K562 (cell line): ENCODE measurements around the gene KIAA0319L. TPM values are rescaled to one million over a fixed set of nuclear protein-coding genes. Genes with fewer than 3 reads are reported as not detected.

Experiments used
- ADNP ChIP-seq: fragments of 200-800 bp; sonication (Bioruptor generic); IDR thresholded peaks from 2 replicates; pipeline ENCODE4 v1.6.1; 2016; ENCODE audit warnings: missing genetic modification characterization, missing compliant biosample characterization
- CBX1 ChIP-seq: sonication (generic); IDR thresholded peaks from 2 replicates; pipeline ENCODE4 v1.6.1; 2016; ENCODE audit warnings: antibody characterized with exemption, low read depth, mild to moderate bottlenecking
- DPF2 ChIP-seq: fragments of 450-650 bp; IDR thresholded peaks from 2 replicates; pipeline ENCODE4 v1.6.1; 2016
- EGR1 ChIP-seq: fragments of 450-650 bp; conservative IDR thresholded peaks from 2 replicates; pipeline ENCODE4 v1.6.1; 2017; ENCODE audit warnings: mild to moderate bottlenecking
- EP300 ChIP-seq: IDR thresholded peaks from 2 replicates; pipeline ENCODE4 v1.6.1; 2012; ENCODE audit warnings: low read length, improper control_type of control experiment
- ERF ChIP-seq: fragments of 450-650 bp; formaldehyde crosslinking; IDR thresholded peaks from 2 replicates; pipeline ENCODE4 v1.4.0; 2020; ENCODE audit warnings: mild to moderate bottlenecking, mixed read lengths
- FOXP1 ChIP-seq: sonication (generic); formaldehyde crosslinking; IDR thresholded peaks from 2 replicates; pipeline ENCODE4 v1.8.0; 2022; ENCODE audit warnings: mild to moderate bottlenecking, missing genetic modification reagents
- FUS ChIP-seq: fragments of 200-400 bp; formaldehyde crosslinking; optimal IDR thresholded peaks from 2 replicates; pipeline ENCODE3; 2017; ENCODE audit warnings: low read depth, low read length
- GATAD2B ChIP-seq: fragments of 450-650 bp; IDR thresholded peaks from 2 replicates; pipeline ENCODE4 v1.6.1; 2017; ENCODE audit warnings: mild to moderate bottlenecking, borderline replicate concordance
- HDAC3 ChIP-seq: fragments of 450-650 bp; IDR thresholded peaks from 2 replicates; pipeline ENCODE4 v1.6.1; 2018; ENCODE audit warnings: borderline replicate concordance, mild to moderate bottlenecking, moderate library complexity; ENCODE audit not compliant: partially characterized antibody
- KDM5B ChIP-seq: fragments of 200-600 bp; sonication (generic); IDR thresholded peaks from 2 replicates; pipeline ENCODE4 v1.6.1; 2012; ENCODE audit warnings: low read depth, mild to moderate bottlenecking, moderate library complexity, low read length, control low read depth, inconsistent platforms; ENCODE audit not compliant: insufficient replicate concordance
- MXI1 ChIP-seq: IDR thresholded peaks from 2 replicates; pipeline ENCODE4 v1.6.1; 2011; ENCODE audit warnings: low read depth, mild to moderate bottlenecking, improper control_type of control experiment, low read length
- PHF8 ChIP-seq: fragments of 200-600 bp; sonication (generic); IDR thresholded peaks from 2 replicates; pipeline ENCODE4 v1.6.1; 2012; ENCODE audit warnings: mixed run types, mild to moderate bottlenecking, inconsistent platforms, low read length, moderate library complexity, borderline replicate concordance
- STAT5B ChIP-seq: fragments of 250-450 bp; sonication (Bioruptor Pico); IDR thresholded peaks from 2 replicates; pipeline ENCODE4 v1.8.0; 2021; ENCODE audit warnings: mild to moderate bottlenecking, inconsistent platforms
- SUPT5H ChIP-seq: fragments of 450-650 bp; IDR thresholded peaks from 2 replicates; pipeline ENCODE4 v1.6.1; 2016
- ZBTB1 ChIP-seq: sonication (generic); formaldehyde crosslinking; IDR thresholded peaks from 2 replicates; pipeline ENCODE4 v1.8.1; 2023; ENCODE audit warnings: missing genetic modification reagents, low read depth, mild to moderate bottlenecking, borderline replicate concordance
- ZC3H4 ChIP-seq: sonication (generic); formaldehyde crosslinking; IDR thresholded peaks from 2 replicates; pipeline ENCODE4 v1.9.0; 2021; ENCODE audit warnings: missing genetic modification reagents, borderline replicate concordance
- ZNF197 ChIP-seq: fragments of 200-800 bp; sonication (Bioruptor generic); IDR thresholded peaks from 2 replicates; pipeline ENCODE4 v1.6.1; 2016; ENCODE audit warnings: low read depth, missing genetic modification characterization, missing compliant biosample characterization
- ZNF263 ChIP-seq: sonication (generic); formaldehyde crosslinking; IDR thresholded peaks from 2 replicates; pipeline ENCODE4 v1.8.0; 2022; ENCODE audit warnings: mild to moderate bottlenecking, missing genetic modification reagents, borderline replicate concordance
- polyA plus RNA-seq, 8 experiments: library from polyadenylated mRNA; depleted of rRNA in 4 of 8; stranded (reverse) in 5 of 8; unstranded in 3 of 8; fragments of >200 nt; fragmentation: Nextera tagmentation in 2 of 8; fragmentation: Illumina TruSeq in 1 of 8; extraction: Ambion mirVana in 2 of 8; extraction: Trizol in 1 of 8; gene quantifications; 2 replicates each; pipeline versions ENCODE4 v1.2.1 to v1.2.3, GENCODE V29; 2011 to 2014; ENCODE audit warnings: inconsistent platforms in 1 of 8, missing spikeins in 1 of 8
- total RNA-seq, 7 experiments: library from RNA; depleted of rRNA in 6 of 7; stranded (reverse); fragments of >200 nt in 6 of 7; fragmentation: Illumina TruSeq in 2 of 7; extraction: Trizol in 2 of 7; gene quantifications; 2 replicates each; pipeline versions ENCODE4 v1.2.1 to v1.2.3, GENCODE V29; 2011 to 2021; ENCODE audit warnings: low replicate concordance in 1 of 7
- TF ChIP-seq, protein P1 (sequence below): fragments of 450-650 bp; IDR thresholded peaks from 2 replicates; pipeline ENCODE4 v1.6.1; 2016; ENCODE audit warnings: borderline replicate concordance
- TF ChIP-seq, protein P2 (sequence below), 3 experiments: fragments of 200-800 bp in 1 of 3; fragments of 250-450 bp in 1 of 3; fragments of 450-650 bp in 1 of 3; sonication (Bioruptor Pico) in 1 of 3; sonication (Bioruptor generic) in 1 of 3; formaldehyde crosslinking in 1 of 3; IDR thresholded peaks; 2 replicates each; pipeline versions ENCODE4 v1.6.1 to v1.8.0; 2016 to 2022; ENCODE audit warnings: mild to moderate bottlenecking in 2 of 3, missing genetic modification characterization in 2 of 3, missing compliant biosample characterization in 1 of 3, moderate library complexity in 1 of 3
- TF ChIP-seq, protein P3 (sequence below): fragments of 250-450 bp; sonication (Bioruptor Pico); IDR thresholded peaks from 2 replicates; pipeline ENCODE4 v1.5.0; 2021; ENCODE audit warnings: mild to moderate bottlenecking, borderline replicate concordance

Gene KIAA0319L
- total and polyA plus RNA-seq, 9 of the 15 experiments (the other 6 are each of a cell fraction or from before 2014, with no cell fraction given): 2.4 to 51.7 (median 27.4) TPM

DNA sequence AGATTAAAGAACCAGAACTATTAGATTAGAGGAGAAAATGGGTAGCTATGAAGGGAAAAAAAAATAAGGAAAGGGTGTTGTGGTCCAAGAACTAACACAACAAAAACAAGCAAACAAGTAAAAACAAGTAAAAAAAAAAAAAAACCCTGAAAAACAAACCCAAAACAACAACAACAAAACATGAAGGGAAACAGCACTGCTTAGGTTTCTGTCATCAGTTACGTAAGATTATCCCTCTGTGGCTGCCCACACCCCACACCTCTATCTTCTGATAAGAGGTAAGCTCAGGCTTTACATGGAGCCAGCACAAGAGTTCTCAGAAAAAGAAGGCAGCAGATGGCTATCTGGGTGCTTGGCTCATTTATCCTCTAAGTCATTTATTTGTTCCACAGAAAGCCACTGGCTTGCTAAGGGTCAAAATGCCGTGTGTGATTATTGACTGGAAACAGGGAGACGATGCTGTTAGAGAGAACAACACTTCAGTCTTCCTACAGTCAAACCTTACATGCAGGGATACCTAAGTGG lies 57.5 kb downstream of the KIAA0319L start (continued):
- TF ChIP-seq EGR1: peak; percentile 58; the same call in 1 of the 2 replicates
- TF ChIP-seq, protein P1, sequence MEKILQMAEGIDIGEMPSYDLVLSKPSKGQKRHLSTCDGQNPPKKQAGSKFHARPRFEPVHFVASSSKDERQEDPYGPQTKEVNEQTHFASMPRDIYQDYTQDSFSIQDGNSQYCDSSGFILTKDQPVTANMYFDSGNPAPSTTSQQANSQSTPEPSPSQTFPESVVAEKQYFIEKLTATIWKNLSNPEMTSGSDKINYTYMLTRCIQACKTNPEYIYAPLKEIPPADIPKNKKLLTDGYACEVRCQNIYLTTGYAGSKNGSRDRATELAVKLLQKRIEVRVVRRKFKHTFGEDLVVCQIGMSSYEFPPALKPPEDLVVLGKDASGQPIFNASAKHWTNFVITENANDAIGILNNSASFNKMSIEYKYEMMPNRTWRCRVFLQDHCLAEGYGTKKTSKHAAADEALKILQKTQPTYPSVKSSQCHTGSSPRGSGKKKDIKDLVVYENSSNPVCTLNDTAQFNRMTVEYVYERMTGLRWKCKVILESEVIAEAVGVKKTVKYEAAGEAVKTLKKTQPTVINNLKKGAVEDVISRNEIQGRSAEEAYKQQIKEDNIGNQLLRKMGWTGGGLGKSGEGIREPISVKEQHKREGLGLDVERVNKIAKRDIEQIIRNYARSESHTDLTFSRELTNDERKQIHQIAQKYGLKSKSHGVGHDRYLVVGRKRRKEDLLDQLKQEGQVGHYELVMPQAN: peak; percentile 37; the same call in 1 of the 2 replicates
- TF ChIP-seq HDAC3: peak; percentile 86
- no peak for TF ChIP-seq STAT5B
- TF ChIP-seq EP300: peak; percentile 96
- no peak for TF ChIP-seq FUS
- TF ChIP-seq ADNP (tag): no peak
- TF ChIP-seq, protein P2, sequence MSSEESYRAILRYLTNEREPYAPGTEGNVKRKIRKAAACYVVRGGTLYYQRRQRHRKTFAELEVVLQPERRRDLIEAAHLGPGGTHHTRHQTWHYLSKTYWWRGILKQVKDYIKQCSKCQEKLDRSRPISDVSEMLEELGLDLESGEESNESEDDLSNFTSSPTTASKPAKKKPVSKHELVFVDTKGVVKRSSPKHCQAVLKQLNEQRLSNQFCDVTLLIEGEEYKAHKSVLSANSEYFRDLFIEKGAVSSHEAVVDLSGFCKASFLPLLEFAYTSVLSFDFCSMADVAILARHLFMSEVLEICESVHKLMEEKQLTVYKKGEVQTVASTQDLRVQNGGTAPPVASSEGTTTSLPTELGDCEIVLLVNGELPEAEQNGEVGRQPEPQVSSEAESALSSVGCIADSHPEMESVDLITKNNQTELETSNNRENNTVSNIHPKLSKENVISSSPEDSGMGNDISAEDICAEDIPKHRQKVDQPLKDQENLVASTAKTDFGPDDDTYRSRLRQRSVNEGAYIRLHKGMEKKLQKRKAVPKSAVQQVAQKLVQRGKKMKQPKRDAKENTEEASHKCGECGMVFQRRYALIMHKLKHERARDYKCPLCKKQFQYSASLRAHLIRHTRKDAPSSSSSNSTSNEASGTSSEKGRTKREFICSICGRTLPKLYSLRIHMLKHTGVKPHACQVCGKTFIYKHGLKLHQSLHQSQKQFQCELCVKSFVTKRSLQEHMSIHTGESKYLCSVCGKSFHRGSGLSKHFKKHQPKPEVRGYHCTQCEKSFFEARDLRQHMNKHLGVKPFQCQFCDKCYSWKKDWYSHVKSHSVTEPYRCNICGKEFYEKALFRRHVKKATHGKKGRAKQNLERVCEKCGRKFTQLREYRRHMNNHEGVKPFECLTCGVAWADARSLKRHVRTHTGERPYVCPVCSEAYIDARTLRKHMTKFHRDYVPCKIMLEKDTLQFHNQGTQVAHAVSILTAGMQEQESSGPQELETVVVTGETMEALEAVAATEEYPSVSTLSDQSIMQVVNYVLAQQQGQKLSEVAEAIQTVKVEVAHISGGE (CRISPR knock-in tag; IDR thresholded peaks at IDR 0.05): no peak
- TF ChIP-seq ERF (CRISPR knock-in tag): no peak
- no peak for TF ChIP-seq KDM5B
- no peak for TF ChIP-seq PHF8
- TF ChIP-seq, protein P3, sequence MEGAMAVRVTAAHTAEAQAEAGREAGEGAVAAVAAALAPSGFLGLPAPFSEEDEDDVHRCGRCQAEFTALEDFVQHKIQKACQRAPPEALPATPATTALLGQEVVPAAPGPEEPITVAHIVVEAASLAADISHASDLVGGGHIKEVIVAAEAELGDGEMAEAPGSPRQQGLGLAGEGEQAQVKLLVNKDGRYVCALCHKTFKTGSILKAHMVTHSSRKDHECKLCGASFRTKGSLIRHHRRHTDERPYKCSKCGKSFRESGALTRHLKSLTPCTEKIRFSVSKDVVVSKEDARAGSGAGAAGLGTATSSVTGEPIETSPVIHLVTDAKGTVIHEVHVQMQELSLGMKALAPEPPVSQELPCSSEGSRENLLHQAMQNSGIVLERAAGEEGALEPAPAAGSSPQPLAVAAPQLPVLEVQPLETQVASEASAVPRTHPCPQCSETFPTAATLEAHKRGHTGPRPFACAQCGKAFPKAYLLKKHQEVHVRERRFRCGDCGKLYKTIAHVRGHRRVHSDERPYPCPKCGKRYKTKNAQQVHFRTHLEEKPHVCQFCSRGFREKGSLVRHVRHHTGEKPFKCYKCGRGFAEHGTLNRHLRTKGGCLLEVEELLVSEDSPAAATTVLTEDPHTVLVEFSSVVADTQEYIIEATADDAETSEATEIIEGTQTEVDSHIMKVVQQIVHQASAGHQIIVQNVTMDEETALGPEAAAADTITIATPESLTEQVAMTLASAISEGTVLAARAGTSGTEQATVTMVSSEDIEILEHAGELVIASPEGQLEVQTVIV (CRISPR knock-in tag): no peak
- TF ChIP-seq ZC3H4 (CRISPR knock-in tag): no peak
- no peak for TF ChIP-seq ZNF197 (CRISPR knock-in tag)
- no peak; the same call in 1 of the 2 replicates for TF ChIP-seq ZNF263 (CRISPR knock-in tag)
- no peak for TF ChIP-seq CBX1
- TF ChIP-seq FOXP1 (CRISPR knock-in tag): peak; percentile 59; the same call in 1 of the 2 replicates
- no peak for TF ChIP-seq ZBTB1 (CRISPR knock-in tag)
- TF ChIP-seq SUPT5H: no peak
- no peak for TF ChIP-seq MXI1
- TF ChIP-seq DPF2: peak; percentile 98
- TF ChIP-seq GATAD2B: peak; percentile 47; the same call in 1 of the 2 replicates
